WTC11 (cell line): ENCODE results near the gene PPM1L. TPM values are rescaled to one million over a fixed set of nuclear protein-coding genes. Genes with fewer than 3 reads are reported as not detected.

ENCODE experiments used
- ATAC-seq: fragments of 200-7000 bp; cut with Tn5 transposase; 2 replicates; pipeline ENCODE4 v1.10.0; 2021; ENCODE audit warnings: mild to moderate bottlenecking, moderate library complexity
- CTCF ChIA-PET: fragments of 300-600 bp; sonication (Branson Sonifier 250); formaldehyde crosslinking; loops from one replicate; lab custom pipeline; 2021; ENCODE audit warnings: antibody characterized with exemption; lab: Charles Lee
- POLR2A ChIA-PET: fragments of 350-600 bp; sonication (Branson Sonifier 250); formaldehyde crosslinking; loops from one replicate; lab custom pipeline; 2021; ENCODE audit warnings: antibody characterized with exemption; lab: Charles Lee
- DNase-seq: peaks from one replicate; pipeline ENCODE4 v3.0.0; 2021; ENCODE audit warnings: low spot score
- H3K27ac Mint-ChIP-seq: 2 replicates; pipeline ENCODE4 v1.8.0; 2021; ENCODE audit warnings: mixed read lengths
- H3K27me3 Mint-ChIP-seq: 2 replicates; pipeline ENCODE4 v1.8.0; 2021; ENCODE audit warnings: low read depth, mild to moderate bottlenecking, moderate library complexity, mixed read lengths
- H3K36me3 Mint-ChIP-seq: 2 replicates; pipeline ENCODE4 v1.8.0; 2021; ENCODE audit warnings: mixed read lengths
- H3K4me1 Mint-ChIP-seq: 2 replicates; pipeline ENCODE4 v1.8.0; 2022; ENCODE audit warnings: mixed read lengths
- H3K4me3 Mint-ChIP-seq: 2 replicates; pipeline ENCODE4 v1.8.0; 2021; ENCODE audit warnings: mild to moderate bottlenecking, moderate library complexity, mixed read lengths
- H3K9me3 Mint-ChIP-seq: 2 replicates; pipeline ENCODE4 v1.8.0; 2021; ENCODE audit warnings: mixed read lengths
- ARID4B ChIP-seq: sonication (generic); formaldehyde crosslinking; IDR thresholded peaks from 2 replicates; pipeline ENCODE4 v1.8.0; 2023; ENCODE audit warnings: missing genetic modification reagents, mild to moderate bottlenecking, borderline replicate concordance
- CREB1 ChIP-seq: sonication (generic); formaldehyde crosslinking; IDR thresholded peaks from 2 replicates; pipeline ENCODE4 v1.8.0; 2023; ENCODE audit warnings: mild to moderate bottlenecking, missing genetic modification reagents
- CREM ChIP-seq: sonication (generic); formaldehyde crosslinking; IDR thresholded peaks from 2 replicates; pipeline ENCODE4 v1.8.1; 2022; ENCODE audit warnings: mild to moderate bottlenecking, missing genetic modification reagents, moderate library complexity
- ESRRA ChIP-seq: sonication (generic); formaldehyde crosslinking; IDR thresholded peaks from 2 replicates; pipeline ENCODE4 v1.8.1; 2022; ENCODE audit warnings: mild to moderate bottlenecking, missing genetic modification reagents, borderline replicate concordance
- HMGA2 ChIP-seq: fragments of 250-450 bp; sonication (Bioruptor Pico); IDR thresholded peaks from 2 replicates; pipeline ENCODE4 v1.4.0; 2021; ENCODE audit warnings: mild to moderate bottlenecking, moderate library complexity
- NR2C2 ChIP-seq: sonication (generic); formaldehyde crosslinking; IDR thresholded peaks from 2 replicates; pipeline ENCODE4 v1.8.0; 2022; ENCODE audit warnings: mild to moderate bottlenecking, missing genetic modification reagents
- NR3C1 ChIP-seq: sonication (generic); formaldehyde crosslinking; conservative IDR thresholded peaks from 2 replicates; pipeline ENCODE4 v1.8.1; 2023; ENCODE audit warnings: low read depth, mild to moderate bottlenecking, missing genetic modification reagents
- OVOL2 ChIP-seq: fragments of 250-450 bp; sonication (Bioruptor Pico); IDR thresholded peaks from 2 replicates; pipeline ENCODE4 v1.9.0; 2021; ENCODE audit warnings: mild to moderate bottlenecking, borderline replicate concordance
- PRDM15 ChIP-seq: sonication (generic); formaldehyde crosslinking; IDR thresholded peaks from 2 replicates; pipeline ENCODE4 v1.8.0; 2022; ENCODE audit warnings: missing genetic modification reagents
- PRRX2 ChIP-seq: fragments of 250-450 bp; sonication (Bioruptor Pico); IDR thresholded peaks from 2 replicates; pipeline ENCODE4 v1.8.0; 2021; ENCODE audit warnings: mild to moderate bottlenecking
- RELA ChIP-seq: sonication (generic); formaldehyde crosslinking; IDR thresholded peaks from 2 replicates; pipeline ENCODE4 v1.8.1; 2022; ENCODE audit warnings: missing genetic modification reagents, mild to moderate bottlenecking, borderline replicate concordance
- SMAD3 ChIP-seq: sonication (generic); formaldehyde crosslinking; IDR thresholded peaks from 2 replicates; pipeline ENCODE4 v1.8.0; 2022; ENCODE audit warnings: missing genetic modification reagents, mild to moderate bottlenecking, borderline replicate concordance
- STAT6 ChIP-seq: sonication (generic); formaldehyde crosslinking; conservative IDR thresholded peaks from 2 replicates; pipeline ENCODE4 v1.8.1; 2023; ENCODE audit warnings: mild to moderate bottlenecking, low read depth, missing genetic modification reagents, moderate library complexity
- TEAD4 ChIP-seq: sonication (generic); formaldehyde crosslinking; IDR thresholded peaks from 2 replicates; pipeline ENCODE4 v1.8.0; 2022; ENCODE audit warnings: mild to moderate bottlenecking, missing genetic modification reagents
- TP53 ChIP-seq: sonication (generic); formaldehyde crosslinking; IDR thresholded peaks from 2 replicates; pipeline ENCODE4 v1.8.1; 2023; ENCODE audit warnings: mild to moderate bottlenecking, missing genetic modification reagents
- ZNF138 ChIP-seq: sonication (generic); formaldehyde crosslinking; conservative IDR thresholded peaks from 2 replicates; pipeline ENCODE4 v1.8.1; 2022; ENCODE audit warnings: mild to moderate bottlenecking, moderate library complexity, missing genetic modification reagents
- ZNF416 ChIP-seq: fragments of 250-450 bp; sonication (Bioruptor Pico); IDR thresholded peaks from 2 replicates; pipeline ENCODE4 v1.9.0; 2021; ENCODE audit warnings: mild to moderate bottlenecking, inconsistent platforms
- ZNF423 ChIP-seq: fragments of 250-450 bp; sonication (Bioruptor Pico); IDR thresholded peaks from 2 replicates; pipeline ENCODE4 v2.1.2; 2022; ENCODE audit warnings: mild to moderate bottlenecking, moderate library complexity
- total RNA-seq: library from RNA; stranded (reverse); gene quantifications from 3 replicates; pipeline ENCODE4 v1.2.3, GENCODE V29; 2021

The PPM1L gene
- total RNA-seq, 1 experiment from 2014 or later = 18.1 TPM

GRCh38 chr3:160748787-160749186 lies 7.2 kb upstream of the PPM1L start (continued):
- TF ChIP-seq PRDM15 (CRISPR knock-in tag) (no peak), PRRX2 (CRISPR knock-in tag) (no peak), NR2C2 (no peak), HMGA2 (CRISPR knock-in tag) (no peak), CREM (no peak), STAT6 (CRISPR knock-in tag) (no peak), RELA (CRISPR knock-in tag) (no peak)

- Mint-ChIP-seq H3K27ac (no peak overlapping the region), H3K36me3 (no peaks in the 10 kb centered on the region)
Observed at GRCh38 chr3:160753953-160754352, 2.1 kb upstream of the PPM1L start.

GRCh38 chr3:160754371-160754854 lies 1.6 kb upstream of the PPM1L start:
- Mint-ChIP-seq H3K27ac (no peak overlapping the region), H3K4me3 (peak overlapping the region; percentile 88), H3K9me3 (no peaks in the 10 kb centered on the region), H3K4me1 (peaks cover 31% of the 10 kb centered on the region), H3K27me3 (peaks cover 44% of the 10 kb centered on the region), H3K36me3 (no peaks in the 10 kb centered on the region)
- ChIA-PET POLR2A (interaction anchor here (0.5 to 1.5 kb wide), 4 partner anchors 8 to 304 kb away, joined by 3 to 4 read pairs (median 4); no protein-coding TSS in a partner anchor), CTCF (interaction anchor here (1.0 kb wide), 1 partner anchor 165 kb away, joined by 4 read pairs; no protein-coding TSS in a partner anchor)
- peak; percentile 31 for DNase-seq
- peak; percentile 8 for ATAC-seq
- no peak for TF ChIP-seq OVOL2 (CRISPR knock-in tag)
- peak; percentile 16; the same call in 1 of the 2 replicates for TF ChIP-seq SMAD3 (CRISPR knock-in tag)
- no peak for TF ChIP-seq TP53
- no peak for TF ChIP-seq NR3C1 (CRISPR knock-in tag)
- peak; percentile 24; the same call in 1 of the 2 replicates for TF ChIP-seq ZNF423
- no peak for TF ChIP-seq TEAD4 (CRISPR knock-in tag)
- 0 out of 2 replicates have a peak, but pooled peaks have one; percentile 37 for TF ChIP-seq ARID4B (CRISPR knock-in tag)
- TF ChIP-seq CREB1 (CRISPR knock-in tag) = no peak

More at GRCh38 chr3:160753953-160754352, 2.1 kb upstream of the PPM1L start:
- H3K27me3 Mint-ChIP-seq = peaks cover 44% of the 10 kb centered on the region
- no peaks in the 10 kb centered on the region for H3K9me3 Mint-ChIP-seq
- DNase-seq = no peak
- ChIA-PET POLR2A (interaction anchor here (0.5 kb wide), 1 partner anchor 143 kb away, joined by 4 read pairs; no protein-coding TSS in a partner anchor), CTCF (interaction anchor here (1.0 kb wide), 1 partner anchor 166 kb away, joined by 4 read pairs; no protein-coding TSS in a partner anchor)
- TF ChIP-seq STAT6 (CRISPR knock-in tag) (no peak), ZNF416 (CRISPR knock-in tag) (no peak), ZNF138 (CRISPR knock-in tag) (no peak), ESRRA (no peak)
- no peak for ATAC-seq
- peaks cover 28% of the 10 kb centered on the region for H3K4me1 Mint-ChIP-seq
- peak overlapping the region; percentile 88 for H3K4me3 Mint-ChIP-seq
